Measurements from ENCODE around the gene OR2S2.
A peak's percentile ranks its signal among the peaks of the same experiment; 100 is the strongest.

Gene OR2S2

GRCh38 chr9:35912791-35913400 is 45.1 kb downstream of the OR2S2 start:
- Histone ChIP-seq H3K4me1 (peaks cover 42% of the 10 kb centered on the region), H3K27ac (no peak overlapping the region), H3K9me3 (no peaks in the 10 kb centered on the region), H3K9ac (no peak overlapping the region), H3K4me2 (no peak overlapping the region), H3K4me3 (no peak overlapping the region), H3K27me3 (no peaks in the 10 kb centered on the region), H3K36me3 (no peaks in the 10 kb centered on the region), H4K20me1 (no peaks in the 10 kb centered on the region)
- TF ChIP-seq Cebpa-rat (IDR thresholded peaks at IDR 0.05) = no peak

DNA sequence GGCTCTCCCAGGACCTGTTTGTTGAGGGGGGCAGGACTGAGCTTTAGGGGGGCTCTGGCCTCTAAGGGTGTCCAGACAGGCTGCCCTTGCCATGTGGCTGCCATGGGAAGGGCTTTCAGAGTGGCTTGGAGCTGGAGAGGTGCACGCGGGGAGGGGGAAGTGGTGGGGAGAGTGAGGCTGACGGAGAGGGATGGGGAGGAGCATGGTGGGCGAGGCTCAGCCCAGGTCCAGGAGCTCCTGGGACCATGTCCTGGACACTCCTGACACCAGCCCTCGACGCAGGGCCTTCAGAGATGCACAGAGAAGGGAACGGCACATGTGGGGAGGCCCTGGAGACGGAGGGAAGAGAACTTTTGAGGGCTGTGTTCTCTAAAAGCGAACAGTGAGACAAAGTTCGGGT is 46.3 kb downstream of the OR2S2 start:
- TF ChIP-seq Cebpa-rat (IDR thresholded peaks at IDR 0.05) = no peak
- H3K36me3 ChIP-seq = no peaks in the 10 kb centered on the region
- H3K9me3 ChIP-seq = no peaks in the 10 kb centered on the region
- peak overlapping the region; percentile 31 for H3K4me2 ChIP-seq
- no peak overlapping the region for H3K9ac ChIP-seq
- H3K4me3 ChIP-seq = no peak overlapping the region
- peaks cover 54% of the 10 kb centered on the region for H3K4me1 ChIP-seq
- H3K27me3 ChIP-seq = no peaks in the 10 kb centered on the region
- H3K27ac ChIP-seq = no peak overlapping the region
- no peaks in the 10 kb centered on the region for H4K20me1 ChIP-seq

DNA sequence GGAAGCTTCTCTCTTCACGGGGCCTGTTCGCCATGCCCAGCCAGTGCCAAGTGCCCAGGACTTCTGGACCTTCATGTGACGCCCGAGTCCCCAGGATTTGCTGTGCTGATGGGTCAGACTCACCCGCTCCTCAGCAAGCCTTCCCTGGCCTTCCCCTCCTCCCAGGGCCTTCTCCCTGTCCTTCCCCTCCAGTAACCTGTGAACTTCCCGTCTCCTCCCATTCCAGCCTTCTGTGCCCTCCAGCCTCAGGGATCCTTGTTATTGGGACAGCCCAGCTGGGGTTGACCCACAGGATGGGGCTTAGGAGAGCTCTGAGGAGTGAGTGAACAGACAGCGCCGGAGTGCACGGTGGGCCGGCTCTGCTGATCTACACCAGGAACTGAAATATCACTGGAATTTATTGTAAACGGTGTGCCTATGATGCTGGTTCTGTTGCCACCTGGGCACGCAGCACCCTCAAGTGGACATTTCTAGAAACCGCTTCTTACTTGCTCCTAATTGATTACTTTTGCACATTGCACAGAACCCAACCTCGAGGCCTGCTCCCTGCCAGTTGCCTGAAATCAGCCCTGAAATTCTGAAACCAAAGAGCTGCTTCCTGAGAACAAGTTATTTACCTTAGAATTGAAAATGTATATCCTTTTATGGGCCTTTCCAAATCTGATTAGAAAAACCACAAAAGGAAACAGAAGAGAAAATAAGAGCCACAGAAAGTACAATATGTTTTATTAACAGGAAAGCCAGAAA is 47.2 kb downstream of the OR2S2 start:
- Histone ChIP-seq H3K9ac (no peak overlapping the region), H3K27me3 (no peaks in the 10 kb centered on the region), H3K36me3 (no peaks in the 10 kb centered on the region), H3K4me2 (peak overlapping the region; percentile 31), H3K27ac (no peak overlapping the region; the same call in 1 of the 2 replicates), H3K9me3 (no peaks in the 10 kb centered on the region), H3K4me3 (no peak overlapping the region), H4K20me1 (no peaks in the 10 kb centered on the region), H3K4me1 (peaks cover 54% of the 10 kb centered on the region)
- TF ChIP-seq Cebpa-rat (IDR thresholded peaks at IDR 0.05) = no peak

- Histone ChIP-seq H4K20me1 (no peaks in the 10 kb centered on the region), H3K4me2 (peak overlapping the region; percentile 31), H3K4me3 (no peak overlapping the region), H3K27ac (no peak overlapping the region), H3K27me3 (no peaks in the 10 kb centered on the region), H3K4me1 (peaks cover 54% of the 10 kb centered on the region), H3K9me3 (no peaks in the 10 kb centered on the region), H3K36me3 (no peaks in the 10 kb centered on the region), H3K9ac (no peak overlapping the region)
- no peak for TF ChIP-seq Cebpa-rat (IDR thresholded peaks at IDR 0.05)
These were observed 48.0 kb downstream of the OR2S2 start for GRCh38 chr9:35909687-35910612.

DNA sequence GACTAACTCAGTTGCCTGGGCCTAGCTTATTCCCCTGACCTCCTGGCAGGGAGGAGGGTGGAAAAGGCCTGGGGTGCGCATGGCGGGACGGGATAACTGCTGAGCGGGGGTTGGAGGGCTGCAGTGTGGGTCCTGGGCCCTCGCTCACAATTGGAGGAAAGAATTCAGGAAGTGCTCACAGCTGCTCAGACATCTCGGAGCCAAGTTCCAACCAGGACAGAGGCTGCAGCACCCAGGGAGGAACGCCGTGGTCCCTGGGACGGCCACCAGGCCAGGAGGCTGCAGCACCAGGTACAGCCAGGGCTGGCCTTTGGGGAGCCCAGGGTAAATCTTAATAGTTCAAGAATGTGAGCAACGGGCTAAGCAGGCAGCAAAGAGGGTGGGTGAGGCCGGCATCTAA is 48.7 kb downstream of the OR2S2 start, which contains the start of gene SPAAR:
Gene SPAAR (plus strand): TSS at position 217 of the 400 bp plus-strand sequence. CDS start 974 bp downstream, outside the sequence.
- TF ChIP-seq Cebpa-rat (IDR thresholded peaks at IDR 0.05) = no peak
- Histone ChIP-seq H3K27me3 (no peaks in the 10 kb centered on the region), H3K9ac (no peak within 1 kb of the TSS), H3K27ac (peak within 1 kb of the TSS; percentile 61), H3K36me3 (no peaks in the 10 kb centered on the region), H3K4me2 (peak within 1 kb of the TSS; percentile 76), H3K4me3 (no peak within 1 kb of the TSS), H3K4me1 (peaks cover 54% of the 10 kb centered on the region), H4K20me1 (no peaks in the 10 kb centered on the region), H3K9me3 (no peaks in the 10 kb centered on the region)

- Histone ChIP-seq H4K20me1 (no peaks in the 10 kb centered on the region), H3K36me3 (no peaks in the 10 kb centered on the region), H3K27ac (peak overlapping the region; percentile 61), H3K9me3 (no peaks in the 10 kb centered on the region), H3K4me3 (no peak overlapping the region), H3K27me3 (no peaks in the 10 kb centered on the region), H3K9ac (no peak overlapping the region), H3K4me1 (peaks cover 54% of the 10 kb centered on the region), H3K4me2 (peak overlapping the region; percentile 76)
- no peak for TF ChIP-seq Cebpa-rat (IDR thresholded peaks at IDR 0.05)
These were observed 49.3 kb downstream of the OR2S2 start for GRCh38 chr9:35908504-35909125.

- Histone ChIP-seq H3K27ac (peak overlapping the region; percentile 61), H3K36me3 (no peaks in the 10 kb centered on the region), H3K9ac (no peak overlapping the region), H3K9me3 (no peaks in the 10 kb centered on the region), H3K4me3 (no peak overlapping the region), H3K4me2 (peak overlapping the region; percentile 76), H3K27me3 (no peaks in the 10 kb centered on the region), H4K20me1 (no peaks in the 10 kb centered on the region), H3K4me1 (peaks cover 54% of the 10 kb centered on the region)
- no peak for TF ChIP-seq Cebpa-rat (IDR thresholded peaks at IDR 0.05)
These were observed 50.0 kb downstream of the OR2S2 start for GRCh38 chr9:35907711-35908503.
